HG03432 (cell line): ENCODE data around the gene ALG11.
A peak's percentile ranks its signal among the peaks of the same experiment; 100 is the strongest.
"Not testable (repeated sequence)": the region's sequence is repeated elsewhere in the genome, so short reads cannot be mapped to it uniquely, and the experiment has no call there.

ENCODE experiments used
- ATAC-seq: cut with Tn5 transposase; IDR thresholded peaks from one replicate; pipeline ENCODE4 v1.9.1; 2021; ENCODE audit warnings: mild to moderate bottlenecking, moderate library complexity; ENCODE audit not compliant: unreplicated experiment

The ALG11 gene

GRCh38 chr13:52011632-52012511 lies at the start of gene ALG11:
ALG11 (plus strand) TSS chr13:52012398; CDS start chr13:52012419, 21 bp downstream.
- ATAC-seq: peak; percentile 100

GRCh38 chr13:51966186-51966585 lies 46.0 kb upstream of the ALG11 start:
- ATAC-seq: no peak

GRCh38 chr13:51967482-51968446 lies 44.4 kb upstream of the ALG11 start:
- peak; percentile 47 for ATAC-seq

GRCh38 chr13:51970349-51970748 lies 41.8 kb upstream of the ALG11 start:
- no peak for ATAC-seq

GRCh38 chr13:51971520-51972426 lies 40.4 kb upstream of the ALG11 start:
- ATAC-seq: no peak

GRCh38 chr13:51974482-51974881 lies 37.7 kb upstream of the ALG11 start:
- ATAC-seq: no peak

GRCh38 chr13:51976423-51976822 lies 35.8 kb upstream of the ALG11 start:
- ATAC-seq: no peak

GRCh38 chr13:51976890-51977289 lies 35.3 kb upstream of the ALG11 start:
- ATAC-seq: no peak

GRCh38 chr13:51977625-51978024 lies 34.6 kb upstream of the ALG11 start:
- no peak for ATAC-seq

GRCh38 chr13:51978796-51979556 lies 33.2 kb upstream of the ALG11 start:
- ATAC-seq: no peak

- ATAC-seq: no peak
These were observed 31.3 kb upstream of the ALG11 start for GRCh38 chr13:51980908-51981307.

GRCh38 chr13:51981355-51981754 lies 30.8 kb upstream of the ALG11 start:
- ATAC-seq: no peak

GRCh38 chr13:51983292-51983691 lies 28.9 kb upstream of the ALG11 start:
- ATAC-seq: not testable (repeated sequence)

GRCh38 chr13:51984904-51985303 lies 27.3 kb upstream of the ALG11 start:
- not testable (repeated sequence) for ATAC-seq

- ATAC-seq: no peak
These were observed 23.1 kb upstream of the ALG11 start for GRCh38 chr13:51988988-51989618.

- ATAC-seq: no peak
These were observed 18.5 kb upstream of the ALG11 start for GRCh38 chr13:51993713-51994112.

GRCh38 chr13:51995677-51996551 lies 16.3 kb upstream of the ALG11 start:
- no peak for ATAC-seq

- ATAC-seq: no peak
These were observed 15.6 kb upstream of the ALG11 start for GRCh38 chr13:51996641-51997040.
